Activated CD4-positive, alpha-beta T cell treated with anti-CD3 and anti-CD28 coated beads, Interleukin-2, amount 50 U/mL, for 1 hour (primary cell): ENCODE results near the gene CDH4.

Experiments used
- DNase-seq: peaks from one replicate; pipeline ENCODE4 v3.0.0-alpha.2; 2020

Gene CDH4

GRCh38 chr20:61912665-61913422 is 660.8 kb downstream of the CDH4 start:
- no peak for DNase-seq

- DNase-seq = no peak
These were observed 661.6 kb downstream of the CDH4 start for GRCh38 chr20:61913423-61914225.

DNA sequence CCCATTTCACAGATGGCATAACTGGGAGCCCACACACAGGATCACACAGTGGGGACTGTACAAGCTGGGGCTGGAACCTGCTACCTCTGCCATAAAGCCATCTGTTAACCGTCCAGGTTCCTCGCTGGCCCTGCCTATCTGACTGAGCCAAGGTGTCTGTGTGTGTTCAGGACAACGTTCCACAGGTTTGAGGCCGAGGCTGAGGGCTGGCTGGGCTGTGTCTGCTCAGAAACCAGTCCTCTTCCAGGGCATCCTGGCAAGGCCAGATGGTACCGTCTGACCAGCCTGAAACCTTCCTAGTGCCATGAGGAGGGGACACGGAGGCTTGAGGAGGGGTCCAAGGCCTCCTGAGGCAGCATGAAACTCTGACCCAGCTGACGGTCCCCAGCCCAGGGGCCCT is 663.0 kb downstream of the CDH4 start:
- DNase-seq = no peak

DNA sequence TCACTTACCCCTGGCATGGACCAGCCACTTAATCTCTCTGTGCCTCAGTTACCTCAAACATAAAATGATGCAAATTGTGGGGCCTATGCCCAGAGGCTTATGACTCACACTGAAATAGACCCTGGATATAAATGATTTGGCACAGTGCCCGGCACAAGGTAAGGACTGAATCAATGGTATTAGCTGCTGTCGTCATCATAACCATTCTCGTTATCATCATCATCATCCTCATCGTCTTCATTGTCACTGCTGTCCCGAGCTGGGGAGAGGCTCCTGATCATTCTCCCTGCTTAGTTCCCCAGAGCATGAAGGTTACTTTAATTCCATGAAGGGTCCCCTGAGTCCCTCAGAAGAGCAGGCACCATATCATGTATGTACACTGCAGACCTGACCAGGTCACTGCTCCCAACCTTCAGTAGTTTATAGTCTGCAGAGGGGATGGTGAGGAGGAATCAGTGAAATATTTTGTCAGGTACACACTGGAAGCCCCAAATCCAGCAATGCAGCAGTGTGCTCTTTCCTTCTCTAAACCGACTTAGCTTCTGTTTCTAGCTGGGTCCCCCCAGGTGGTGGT is 664.3 kb downstream of the CDH4 start:
- no peak for DNase-seq

DNA sequence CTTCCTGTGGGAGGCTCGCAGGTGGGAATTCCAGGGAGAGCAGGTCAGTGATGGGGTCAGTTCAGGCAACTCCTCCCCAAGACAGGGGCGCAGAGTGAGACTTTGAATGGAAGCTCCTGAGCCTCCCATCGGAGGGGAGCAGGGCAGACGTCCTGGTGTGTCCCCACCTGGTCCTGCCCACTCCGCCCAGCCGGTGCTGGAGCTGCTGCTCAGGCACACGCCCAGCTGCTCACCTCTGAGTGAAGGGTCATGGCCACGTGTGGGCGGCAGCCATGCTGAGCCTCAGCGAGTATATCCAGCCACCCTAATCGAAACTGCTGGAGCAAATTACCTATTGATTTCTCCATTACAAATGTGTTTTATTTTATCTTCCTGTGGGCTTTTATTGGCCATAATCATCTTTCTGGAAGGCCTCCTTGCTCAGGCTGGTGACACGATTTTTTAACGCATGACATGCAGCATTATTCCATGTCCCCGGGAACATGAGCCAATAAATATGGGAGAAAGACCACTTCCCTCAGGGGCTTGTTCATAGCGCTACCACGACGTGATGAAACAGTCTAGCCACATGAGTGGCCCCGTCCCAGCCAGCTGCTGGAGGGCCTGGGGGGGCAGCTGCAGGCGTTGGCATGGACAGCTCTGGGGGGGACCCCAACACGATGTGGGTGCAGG is 665.5 kb downstream of the CDH4 start:
- DNase-seq = no peak

GRCh38 chr20:61918548-61918947 is 666.5 kb downstream of the CDH4 start:
- no peak for DNase-seq

DNA sequence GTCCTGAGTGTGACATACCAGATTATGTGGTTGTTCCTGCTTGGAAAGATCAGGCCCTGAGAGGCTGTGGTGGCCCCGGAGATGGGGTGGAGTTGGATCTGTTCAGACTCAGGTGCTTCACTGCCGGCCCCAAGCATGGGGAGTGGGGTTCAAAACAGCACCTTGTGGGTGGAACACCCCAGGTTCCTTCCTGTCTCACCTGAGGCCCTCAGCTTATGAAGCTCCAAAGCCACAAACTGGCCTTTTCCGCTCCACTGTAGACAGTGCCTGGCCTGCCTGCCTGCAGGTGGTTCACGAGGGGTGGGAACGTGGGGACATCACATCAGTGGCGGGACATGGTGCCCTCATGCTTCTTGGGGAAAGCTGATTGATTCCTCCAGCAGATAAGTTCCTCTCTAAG is 667.2 kb downstream of the CDH4 start:
- no peak for DNase-seq

GRCh38 chr20:61919675-61920365 is 667.8 kb downstream of the CDH4 start:
- no peak for DNase-seq

DNA sequence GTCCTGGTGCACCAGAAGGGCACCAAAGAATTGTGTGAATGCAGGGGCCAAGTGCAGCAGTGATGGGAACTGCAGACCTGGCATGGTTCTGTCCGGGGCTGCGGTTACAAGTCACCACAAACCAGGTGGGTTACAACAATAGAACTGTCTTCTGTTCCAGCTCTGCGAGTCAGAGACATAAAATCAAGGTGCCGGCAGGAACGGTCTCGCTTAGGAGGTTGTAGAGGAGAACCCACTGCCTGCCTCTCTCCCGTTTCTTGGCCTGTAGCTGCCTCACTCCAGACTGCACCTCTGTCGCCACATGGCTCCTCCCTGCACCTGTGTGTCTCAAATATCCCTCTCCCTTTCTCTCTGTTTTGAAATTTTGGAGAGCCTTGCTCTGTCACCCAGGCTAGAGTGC is 670.4 kb downstream of the CDH4 start:
- no peak for DNase-seq

- no peak for DNase-seq
These were observed 670.9 kb downstream of the CDH4 start for GRCh38 chr20:61922936-61923335.

DNA sequence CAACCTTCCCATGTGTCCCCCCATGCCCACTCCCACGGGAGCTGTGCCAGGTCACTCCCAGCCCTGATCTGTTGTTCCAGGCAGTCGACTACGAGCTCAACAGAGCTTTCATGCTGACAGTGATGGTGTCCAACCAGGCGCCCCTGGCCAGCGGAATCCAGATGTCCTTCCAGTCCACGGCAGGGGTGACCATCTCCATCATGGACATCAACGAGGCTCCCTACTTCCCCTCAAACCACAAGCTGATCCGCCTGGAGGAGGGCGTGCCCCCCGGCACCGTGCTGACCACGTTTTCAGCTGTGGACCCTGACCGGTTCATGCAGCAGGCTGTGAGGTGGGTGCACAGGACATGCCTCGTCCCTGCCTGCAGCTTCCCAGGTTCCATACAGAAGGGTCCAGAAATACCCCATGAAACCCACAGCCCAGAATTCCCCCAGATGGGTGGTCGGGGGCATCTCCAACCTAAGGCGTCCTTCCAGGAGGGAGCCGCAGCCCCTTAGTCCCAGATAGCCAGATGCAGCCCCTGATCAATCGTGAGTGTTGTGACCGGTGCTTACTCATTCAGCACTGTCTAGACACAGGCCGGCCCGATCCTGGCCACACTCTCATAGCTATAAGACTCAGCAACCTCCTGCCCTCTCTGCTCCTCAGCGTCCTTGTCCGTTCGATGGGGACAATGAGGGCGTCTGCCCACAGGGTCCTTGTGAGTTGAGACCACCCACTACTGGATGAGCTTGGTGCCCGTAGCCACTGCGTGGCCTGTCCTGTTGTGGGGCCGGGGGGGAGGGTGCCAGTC is 671.5 kb downstream of the CDH4 start:
- no peak for DNase-seq

- no peak for DNase-seq
These were observed 672.3 kb downstream of the CDH4 start for GRCh38 chr20:61924211-61924857.

- no peak for DNase-seq
These were observed 672.9 kb downstream of the CDH4 start for GRCh38 chr20:61924858-61925554.

- no peak for DNase-seq
These were observed 673.6 kb downstream of the CDH4 start for GRCh38 chr20:61925555-61926252.

DNA sequence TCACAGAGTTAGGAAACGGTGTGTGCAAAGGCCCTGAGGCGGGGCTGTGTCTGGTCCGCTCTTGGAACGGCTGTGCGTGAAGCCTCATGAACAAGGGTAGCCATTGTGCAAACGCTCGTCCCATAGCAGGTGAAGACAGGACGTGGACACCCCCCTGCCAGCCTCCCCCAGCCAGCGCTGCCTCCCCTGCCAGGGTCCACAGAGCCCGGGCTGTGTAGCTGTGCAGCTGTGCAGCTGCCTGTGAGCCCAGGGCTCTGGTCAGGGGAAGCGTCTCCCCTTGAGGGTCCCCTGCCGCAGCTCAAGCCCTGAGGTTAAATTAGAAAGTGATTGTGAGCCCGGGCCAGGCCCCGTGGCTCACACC is 674.2 kb downstream of the CDH4 start:
- DNase-seq = no peak

DNA sequence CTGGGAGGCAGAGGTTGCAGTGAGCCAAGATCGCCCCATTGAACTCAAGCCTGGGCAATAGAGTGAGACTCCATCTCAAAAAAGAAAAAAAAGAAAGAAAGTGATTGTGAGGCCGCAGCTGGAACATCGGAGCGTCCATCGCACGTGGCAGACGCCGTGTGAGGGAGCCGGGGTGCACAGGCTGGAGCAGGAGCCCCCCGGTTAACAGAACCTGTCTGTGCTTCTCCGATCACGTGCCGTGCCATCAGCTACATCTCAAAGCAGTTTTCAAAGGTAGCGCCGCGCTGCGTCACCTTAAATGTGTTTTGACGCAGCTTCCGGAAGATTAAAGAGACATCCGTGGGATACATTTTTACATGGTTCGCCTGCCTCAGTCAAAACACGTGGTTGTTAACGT is 674.7 kb downstream of the CDH4 start:
- no peak for DNase-seq

DNA sequence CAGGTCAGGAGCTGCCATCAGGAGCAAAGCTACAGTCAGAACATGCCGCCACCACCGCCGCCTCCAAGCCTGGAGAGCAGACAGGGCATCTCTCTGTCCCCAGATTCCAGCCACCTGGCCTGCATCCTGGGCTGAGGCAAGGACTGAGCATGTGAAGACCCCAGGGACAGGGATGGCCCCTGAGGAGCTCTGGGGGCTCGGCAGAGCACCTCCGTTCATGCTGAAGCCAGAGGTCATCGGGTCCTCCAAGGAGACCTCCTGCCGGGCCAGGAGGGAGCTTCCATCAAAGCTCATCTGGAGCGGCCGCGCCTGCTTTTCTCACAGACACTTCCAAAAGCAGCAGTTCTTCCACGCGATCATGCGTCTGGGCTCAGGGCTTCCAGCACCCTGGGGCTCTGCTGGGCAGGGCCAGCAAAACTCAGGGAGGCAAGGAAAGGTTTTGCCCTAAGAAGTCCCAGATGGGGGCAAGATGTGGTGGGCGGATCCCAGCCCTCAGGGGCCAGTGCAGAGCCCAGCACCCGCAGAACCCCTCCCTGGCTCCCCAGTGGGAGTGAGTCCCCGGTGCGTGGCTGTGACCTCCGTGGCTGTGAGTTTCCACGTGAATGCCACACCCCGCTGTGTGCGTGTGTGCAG is 675.2 kb downstream of the CDH4 start:
- no peak for DNase-seq

GRCh38 chr20:61927826-61928541 is 675.9 kb downstream of the CDH4 start:
- no peak for DNase-seq

- DNase-seq = no peak
These were observed 677.5 kb downstream of the CDH4 start for GRCh38 chr20:61929561-61929960.
